Liver (tissue), 9 donors: Measurements from ENCODE around the gene CAMSAP1. TPM values are rescaled to one million over a fixed set of nuclear protein-coding genes. Genes with fewer than 3 reads are reported as not detected.

Source experiments
- DNase-seq: peaks from one replicate; pipeline ENCODE4 v3.0.0-alpha.2; 2017; ENCODE audit warnings: low spot score
- H3K27ac ChIP-seq, 2 donors: one replicate each; pipeline ENCODE4 v1.7.0; 2013; ENCODE audit warnings: inconsistent platforms in 2 of 2, low read length in 2 of 2, control low read depth in 1 of 2, low read depth in 1 of 2, mild to moderate bottlenecking in 1 of 2
- H3K27me3 ChIP-seq, 4 donors: one replicate each; pipeline versions ENCODE4 v1.6.1 to v1.7.0; 2013; ENCODE audit warnings: low read length in 3 of 4, inconsistent platforms in 1 of 4, mild to moderate bottlenecking in 1 of 4, moderate library complexity in 1 of 4; ENCODE audit not compliant: control insufficient read depth in 4 of 4, insufficient read depth in 4 of 4
- H3K36me3 ChIP-seq, 4 donors: one replicate each; pipeline versions ENCODE4 v1.6.1 to v1.7.0; 2013; ENCODE audit warnings: low read length in 3 of 4, mild to moderate bottlenecking in 3 of 4, low read depth in 1 of 4, moderate library complexity in 1 of 4; ENCODE audit not compliant: control insufficient read depth in 4 of 4, insufficient read depth in 3 of 4
- H3K4me1 ChIP-seq, 4 donors: one replicate each; pipeline versions ENCODE4 v1.6.1 to v1.7.0; 2013; ENCODE audit warnings: low read length in 3 of 4, mild to moderate bottlenecking in 3 of 4, moderate library complexity in 1 of 4; ENCODE audit not compliant: control insufficient read depth in 4 of 4, insufficient read depth in 4 of 4
- H3K4me3 ChIP-seq, 3 donors: one replicate each; pipeline versions ENCODE4 v1.6.1 to v1.7.0; 2013; ENCODE audit warnings: low read length in 3 of 3, control low read depth in 1 of 3, low read depth in 1 of 3, mild to moderate bottlenecking in 1 of 3
- H3K9ac ChIP-seq, 2 donors: one replicate each; pipeline ENCODE4 v1.7.0; 2013; ENCODE audit warnings: low read length in 2 of 2, mild to moderate bottlenecking in 2 of 2, moderate library complexity in 2 of 2, control low read depth in 1 of 2, low read depth in 1 of 2
- H3K9me3 ChIP-seq, 4 donors: one replicate each; pipeline versions ENCODE4 v1.6.1 to v1.7.0; 2013; ENCODE audit warnings: low read length in 3 of 4; ENCODE audit not compliant: control insufficient read depth in 4 of 4
- EGR1 ChIP-seq, 2 donors: IDR thresholded peaks; 2 replicates each; pipeline ENCODE4 v1.6.1; 2016 to 2018; ENCODE audit warnings: antibody characterized with exemption in 2 of 2, low read depth in 2 of 2
- GABPA ChIP-seq, 2 donors: IDR thresholded peaks in 1 of 2; conservative IDR thresholded peaks in 1 of 2; 2 replicates each; pipeline ENCODE4 v1.6.1; 2016; ENCODE audit warnings: antibody characterized with exemption in 2 of 2, mild to moderate bottlenecking in 1 of 2, moderate library complexity in 1 of 2
- HNF4A ChIP-seq, 2 donors: conservative IDR thresholded peaks; 2 replicates each; pipeline ENCODE4 v1.6.1; 2016; ENCODE audit warnings: antibody characterized with exemption in 2 of 2, mild to moderate bottlenecking in 2 of 2
- HNF4G ChIP-seq: IDR thresholded peaks from 2 replicates; pipeline ENCODE4 v1.6.1; 2016; ENCODE audit warnings: antibody characterized with exemption
- NR2F2 ChIP-seq: IDR thresholded peaks from 2 replicates; pipeline ENCODE4 v1.6.1; 2016; ENCODE audit warnings: antibody characterized with exemption
- RAD21 ChIP-seq, 2 donors: IDR thresholded peaks; 2 replicates each; pipeline ENCODE4 v1.6.1; 2016; ENCODE audit warnings: antibody characterized with exemption in 2 of 2, mild to moderate bottlenecking in 2 of 2
- RXRA ChIP-seq, 2 donors: IDR thresholded peaks; 2 replicates each; pipeline ENCODE4 v1.6.1; 2017 to 2018; ENCODE audit warnings: antibody characterized with exemption in 2 of 2, mild to moderate bottlenecking in 1 of 2
- SP1 ChIP-seq: IDR thresholded peaks from 2 replicates; pipeline ENCODE4 v1.6.1; 2018; ENCODE audit warnings: antibody characterized with exemption, mild to moderate bottlenecking
- TAF1 ChIP-seq: conservative IDR thresholded peaks from 2 replicates; pipeline ENCODE4 v1.6.1; 2016; ENCODE audit warnings: antibody characterized with exemption, mild to moderate bottlenecking
- YY1 ChIP-seq: IDR thresholded peaks from 2 replicates; pipeline ENCODE4 v1.6.1; 2016; ENCODE audit warnings: antibody characterized with exemption, mild to moderate bottlenecking
- WGBS: extraction: QIAGEN DNeasy Blood & Tissue Kit; methylation state at CpG from one replicate; pipeline ENCODE4 v1.1.7; 2013; 5-methylcytosine and 5-hydroxymethylcytosine counted together
- polyA plus RNA-seq, 2 donors: library from polyadenylated mRNA; stranded (reverse) in 1 of 2; unstranded in 1 of 2; fragments of 200-250 nt in 1 of 2; fragments of >200 nt in 1 of 2; fragmentation: Nextera tagmentation in 1 of 2; extraction: Ambion mirVana in 1 of 2; gene quantifications; one replicate each; pipeline versions ENCODE4 v1.2.1 to v1.2.3, GENCODE V29; 2013 to 2015
- total RNA-seq, 2 donors: library from RNA; depleted of rRNA; stranded (reverse); fragments of >200 nt; gene quantifications; one replicate each; pipeline ENCODE4 v1.2.3, GENCODE V29; 2014
- TF ChIP-seq, protein P1 (sequence below): IDR thresholded peaks from 2 replicates; pipeline ENCODE4 v1.6.1; 2016; ENCODE audit warnings: antibody characterized with exemption
- TF ChIP-seq, protein P2 (sequence below): IDR thresholded peaks from 2 replicates; pipeline ENCODE4 v1.6.1; 2016; ENCODE audit warnings: antibody characterized with exemption
- TF ChIP-seq, protein P3 (sequence below): IDR thresholded peaks from 2 replicates; pipeline ENCODE4 v1.6.1; 2016; ENCODE audit warnings: antibody characterized with exemption
- TF ChIP-seq, protein P4 (sequence below): fragments of 150-350 bp; IDR thresholded peaks from 2 replicates; pipeline ENCODE4 v1.5.1; 2017; ENCODE audit warnings: improper control_type of control experiment, low read depth, low read length; ENCODE audit not compliant: missing input control
- TF ChIP-seq, protein P5 (sequence below): IDR thresholded peaks from 2 replicates; pipeline ENCODE4 v1.6.1; 2016; ENCODE audit warnings: antibody characterized with exemption, mild to moderate bottlenecking
- donor health status: healthy.
- donor health status: healthy.
- donor health status: healthy.
- donor health status: healthy.
- donor health status: healthy.

The CAMSAP1 gene
- total and polyA plus RNA-seq, 4 donors, result 0.97 to 6.4 (median 5.1) TPM

DNA sequence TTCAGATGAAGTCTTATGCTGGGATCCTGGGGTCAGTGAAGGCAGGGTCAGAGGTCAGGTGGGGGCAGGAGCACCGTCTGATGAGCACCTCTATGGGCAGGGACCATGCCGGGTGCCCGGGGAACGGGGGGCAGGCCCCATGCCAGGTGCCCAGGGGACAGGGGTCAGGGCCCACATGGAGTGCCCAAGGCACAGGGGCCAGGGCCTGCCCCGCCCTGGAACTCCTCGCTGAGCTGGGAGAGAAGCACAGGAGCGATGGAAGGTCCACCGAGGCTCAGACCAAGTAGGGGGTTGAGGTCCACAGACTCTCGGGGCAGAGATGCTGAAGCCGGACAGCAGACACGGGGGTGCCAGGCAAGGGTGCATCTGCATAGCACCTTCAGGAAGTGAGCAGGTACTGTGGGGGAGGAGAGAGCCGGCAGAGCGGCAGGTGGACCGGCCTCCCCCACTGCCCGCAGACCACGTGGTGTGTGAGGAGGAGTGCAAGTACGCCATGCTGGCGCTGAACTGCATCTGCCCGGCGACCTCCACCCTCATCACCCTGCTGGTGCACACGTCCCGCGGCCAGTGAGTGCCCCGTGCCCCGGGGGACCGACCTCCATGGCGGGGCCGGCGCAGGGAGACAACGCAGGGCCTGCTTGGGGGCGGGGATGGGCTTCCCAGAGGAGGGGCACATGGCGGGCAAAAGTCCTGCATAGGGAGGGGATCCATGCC, 137.7 kb downstream of the CAMSAP1 start:
- H3K4me1 ChIP-seq, result no peaks in the 10 kb centered on the region
- H3K27me3 ChIP-seq, result no peaks in the 10 kb centered on the region
- 87% methylated on average over 32 of the region's 32 CpGs for WGBS
- no peak overlapping the region for H3K4me3 ChIP-seq
- H3K27ac ChIP-seq, result no peak overlapping the region
- no peak overlapping the region for H3K9ac ChIP-seq
- TF ChIP-seq, protein P1, sequence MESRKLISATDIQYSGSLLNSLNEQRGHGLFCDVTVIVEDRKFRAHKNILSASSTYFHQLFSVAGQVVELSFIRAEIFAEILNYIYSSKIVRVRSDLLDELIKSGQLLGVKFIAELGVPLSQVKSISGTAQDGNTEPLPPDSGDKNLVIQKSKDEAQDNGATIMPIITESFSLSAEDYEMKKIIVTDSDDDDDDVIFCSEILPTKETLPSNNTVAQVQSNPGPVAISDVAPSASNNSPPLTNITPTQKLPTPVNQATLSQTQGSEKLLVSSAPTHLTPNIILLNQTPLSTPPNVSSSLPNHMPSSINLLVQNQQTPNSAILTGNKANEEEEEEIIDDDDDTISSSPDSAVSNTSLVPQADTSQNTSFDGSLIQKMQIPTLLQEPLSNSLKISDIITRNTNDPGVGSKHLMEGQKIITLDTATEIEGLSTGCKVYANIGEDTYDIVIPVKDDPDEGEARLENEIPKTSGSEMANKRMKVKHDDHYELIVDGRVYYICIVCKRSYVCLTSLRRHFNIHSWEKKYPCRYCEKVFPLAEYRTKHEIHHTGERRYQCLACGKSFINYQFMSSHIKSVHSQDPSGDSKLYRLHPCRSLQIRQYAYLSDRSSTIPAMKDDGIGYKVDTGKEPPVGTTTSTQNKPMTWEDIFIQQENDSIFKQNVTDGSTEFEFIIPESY, result no peak
- TF ChIP-seq HNF4G (no peak), TAF1 (no peak), EGR1 (IDR thresholded peaks at IDR 0.05; ENCODE audit: low read depth in 2 of 2) (no peak), NR2F2 (no peak), GABPA (IDR thresholded peaks at IDR 0.05 in 1 of 2, conservative IDR thresholded peaks at IDR 0.05 in 1 of 2) (no peak), SP1 (no peak), RXRA (IDR thresholded peaks at IDR 0.05) (no peak), RAD21 (IDR thresholded peaks at IDR 0.05) (no peak), YY1 (no peak), HNF4A (conservative IDR thresholded peaks at IDR 0.05) (no peak)
- TF ChIP-seq, protein P2, sequence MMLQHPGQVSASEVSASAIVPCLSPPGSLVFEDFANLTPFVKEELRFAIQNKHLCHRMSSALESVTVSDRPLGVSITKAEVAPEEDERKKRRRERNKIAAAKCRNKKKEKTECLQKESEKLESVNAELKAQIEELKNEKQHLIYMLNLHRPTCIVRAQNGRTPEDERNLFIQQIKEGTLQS, result no peak
- TF ChIP-seq, protein P3, sequence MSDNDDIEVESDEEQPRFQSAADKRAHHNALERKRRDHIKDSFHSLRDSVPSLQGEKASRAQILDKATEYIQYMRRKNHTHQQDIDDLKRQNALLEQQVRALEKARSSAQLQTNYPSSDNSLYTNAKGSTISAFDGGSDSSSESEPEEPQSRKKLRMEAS, result no peak
- TF ChIP-seq, protein P4, sequence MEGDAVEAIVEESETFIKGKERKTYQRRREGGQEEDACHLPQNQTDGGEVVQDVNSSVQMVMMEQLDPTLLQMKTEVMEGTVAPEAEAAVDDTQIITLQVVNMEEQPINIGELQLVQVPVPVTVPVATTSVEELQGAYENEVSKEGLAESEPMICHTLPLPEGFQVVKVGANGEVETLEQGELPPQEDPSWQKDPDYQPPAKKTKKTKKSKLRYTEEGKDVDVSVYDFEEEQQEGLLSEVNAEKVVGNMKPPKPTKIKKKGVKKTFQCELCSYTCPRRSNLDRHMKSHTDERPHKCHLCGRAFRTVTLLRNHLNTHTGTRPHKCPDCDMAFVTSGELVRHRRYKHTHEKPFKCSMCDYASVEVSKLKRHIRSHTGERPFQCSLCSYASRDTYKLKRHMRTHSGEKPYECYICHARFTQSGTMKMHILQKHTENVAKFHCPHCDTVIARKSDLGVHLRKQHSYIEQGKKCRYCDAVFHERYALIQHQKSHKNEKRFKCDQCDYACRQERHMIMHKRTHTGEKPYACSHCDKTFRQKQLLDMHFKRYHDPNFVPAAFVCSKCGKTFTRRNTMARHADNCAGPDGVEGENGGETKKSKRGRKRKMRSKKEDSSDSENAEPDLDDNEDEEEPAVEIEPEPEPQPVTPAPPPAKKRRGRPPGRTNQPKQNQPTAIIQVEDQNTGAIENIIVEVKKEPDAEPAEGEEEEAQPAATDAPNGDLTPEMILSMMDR, result no peak
- TF ChIP-seq, protein P5, sequence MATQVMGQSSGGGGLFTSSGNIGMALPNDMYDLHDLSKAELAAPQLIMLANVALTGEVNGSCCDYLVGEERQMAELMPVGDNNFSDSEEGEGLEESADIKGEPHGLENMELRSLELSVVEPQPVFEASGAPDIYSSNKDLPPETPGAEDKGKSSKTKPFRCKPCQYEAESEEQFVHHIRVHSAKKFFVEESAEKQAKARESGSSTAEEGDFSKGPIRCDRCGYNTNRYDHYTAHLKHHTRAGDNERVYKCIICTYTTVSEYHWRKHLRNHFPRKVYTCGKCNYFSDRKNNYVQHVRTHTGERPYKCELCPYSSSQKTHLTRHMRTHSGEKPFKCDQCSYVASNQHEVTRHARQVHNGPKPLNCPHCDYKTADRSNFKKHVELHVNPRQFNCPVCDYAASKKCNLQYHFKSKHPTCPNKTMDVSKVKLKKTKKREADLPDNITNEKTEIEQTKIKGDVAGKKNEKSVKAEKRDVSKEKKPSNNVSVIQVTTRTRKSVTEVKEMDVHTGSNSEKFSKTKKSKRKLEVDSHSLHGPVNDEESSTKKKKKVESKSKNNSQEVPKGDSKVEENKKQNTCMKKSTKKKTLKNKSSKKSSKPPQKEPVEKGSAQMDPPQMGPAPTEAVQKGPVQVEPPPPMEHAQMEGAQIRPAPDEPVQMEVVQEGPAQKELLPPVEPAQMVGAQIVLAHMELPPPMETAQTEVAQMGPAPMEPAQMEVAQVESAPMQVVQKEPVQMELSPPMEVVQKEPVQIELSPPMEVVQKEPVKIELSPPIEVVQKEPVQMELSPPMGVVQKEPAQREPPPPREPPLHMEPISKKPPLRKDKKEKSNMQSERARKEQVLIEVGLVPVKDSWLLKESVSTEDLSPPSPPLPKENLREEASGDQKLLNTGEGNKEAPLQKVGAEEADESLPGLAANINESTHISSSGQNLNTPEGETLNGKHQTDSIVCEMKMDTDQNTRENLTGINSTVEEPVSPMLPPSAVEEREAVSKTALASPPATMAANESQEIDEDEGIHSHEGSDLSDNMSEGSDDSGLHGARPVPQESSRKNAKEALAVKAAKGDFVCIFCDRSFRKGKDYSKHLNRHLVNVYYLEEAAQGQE, result no peak
- H3K36me3 ChIP-seq, result no peaks in the 10 kb centered on the region
- no peak for DNase-seq
- peaks cover 3 to 10% (median 4%) of the 10 kb centered on the region in 4 donors for H3K9me3 ChIP-seq
